Measurements from ENCODE around the gene SLC1A7. TPM values are rescaled to one million over a fixed set of nuclear protein-coding genes. Genes with fewer than 3 reads are reported as not detected.

The SLC1A7 gene
- total and polyA plus RNA-seq, 2 of the 13 experiments (the other 11 are each of a cell fraction or from before 2014, with no cell fraction given): 0.04 to 2.0 TPM

- TF ChIP-seq ZBED4 (CRISPR knock-in tag; IDR thresholded peaks at IDR 0.05; ENCODE audit: borderline replicate concordance): no peak
- TF ChIP-seq ZNF354B (CRISPR knock-in tag; IDR thresholded peaks at IDR 0.05): no peak
- TF ChIP-seq ZNF10 (CRISPR knock-in tag; IDR thresholded peaks at IDR 0.05; ENCODE audit: borderline replicate concordance, low read depth): no peak
- TF ChIP-seq ZSCAN21 (CRISPR knock-in tag; IDR thresholded peaks at IDR 0.05; ENCODE audit: borderline replicate concordance): no peak
- TF ChIP-seq ZNF740 (CRISPR knock-in tag; IDR thresholded peaks at IDR 0.05): no peak
- peak; percentile 53; the same call in 1 of the 2 replicates for TF ChIP-seq SP2 (CRISPR knock-in tag; IDR thresholded peaks at IDR 0.05)
- 0 out of 2 replicates have a peak, but pooled peaks have one; percentile 47 for TF ChIP-seq ZNF629 (CRISPR knock-in tag; conservative IDR thresholded peaks at IDR 0.05)
- TF ChIP-seq ZNF207 (IDR thresholded peaks at IDR 0.05; ENCODE audit: borderline replicate concordance): no peak
- no peak for TF ChIP-seq ZNF101 (CRISPR knock-in tag; IDR thresholded peaks at IDR 0.05; ENCODE audit: borderline replicate concordance, low read depth)
- TF ChIP-seq ZFP1 (CRISPR knock-in tag; IDR thresholded peaks at IDR 0.05): no peak
- TF ChIP-seq ZNF329 (CRISPR knock-in tag; IDR thresholded peaks at IDR 0.05; ENCODE audit: low read depth): no peak
- no peak for TF ChIP-seq POGK (CRISPR knock-in tag; conservative IDR thresholded peaks at IDR 0.05)
Measured at GRCh38 chr1:53090227-53091147, 52.0 kb downstream of the SLC1A7 start (continued).

All from HepG2 (cell line).